CD4-positive, alpha-beta T cell (primary cell): Measurements from ENCODE around the gene DSCAML1. TPM values are rescaled to one million over a fixed set of nuclear protein-coding genes. Genes with fewer than 3 reads are reported as not detected.

Experiments used
- ATAC-seq: fragments of 200-7000 bp; cut with Tn5 transposase; one replicate; pipeline ENCODE4 v1.10.0; 2022; ENCODE audit warnings: mild to moderate bottlenecking; ENCODE audit not compliant: poor library complexity
- CTCF ChIA-PET: fragments of 350-600 bp; sonication (Branson Sonifier 250); formaldehyde crosslinking; loops from one replicate; lab custom pipeline; 2021; ENCODE audit warnings: antibody characterized with exemption, inconsistent platforms; lab: Charles Lee
- POLR2A ChIA-PET: fragments of 350-600 bp; sonication (Branson Sonifier 250); formaldehyde crosslinking; loops from one replicate; lab custom pipeline; 2021; ENCODE audit warnings: antibody characterized with exemption, inconsistent platforms; lab: Charles Lee
- DNase-seq, 14 experiments: peaks; one replicate each; pipeline ENCODE4 v3.0.0-alpha.2; 2013 to 2020; ENCODE audit warnings: mixed read lengths in 2 of 14
- H3K27ac ChIP-seq, 2 donors: one replicate each; pipeline versions ENCODE4 v1.5.1 to v1.7.0; 2013; ENCODE audit warnings: low read length in 2 of 2, low read depth in 1 of 2, mild to moderate bottlenecking in 1 of 2
- H3K27me3 ChIP-seq, 2 experiments: 1 replicate in 1 of 2; 2 replicates in 1 of 2; pipeline versions ENCODE4 v1.6.1 to v1.7.0; 2013; ENCODE audit warnings: low read length in 2 of 2, control low read depth in 1 of 2, mild to moderate bottlenecking in 1 of 2, moderate library complexity in 1 of 2; ENCODE audit not compliant: insufficient read depth in 2 of 2, control insufficient read depth in 1 of 2
- H3K36me3 ChIP-seq: one replicate; pipeline ENCODE4 v1.6.1; 2013; ENCODE audit warnings: low read length, control low read depth; ENCODE audit not compliant: insufficient read depth
- H3K4me1 ChIP-seq: one replicate; pipeline ENCODE4 v1.6.1; 2013; ENCODE audit warnings: low read length, control low read depth; ENCODE audit not compliant: insufficient read depth
- H3K4me3 ChIP-seq: one replicate; pipeline ENCODE4 v1.5.1; 2013; ENCODE audit warnings: mild to moderate bottlenecking, low read length, moderate library complexity
- H3K9me3 ChIP-seq, 2 experiments: 1 replicate in 1 of 2; 2 replicates in 1 of 2; pipeline versions ENCODE4 v1.6.1 to v1.7.0; 2013; ENCODE audit warnings: low read length in 2 of 2, mild to moderate bottlenecking in 2 of 2, control low read depth in 1 of 2, moderate library complexity in 1 of 2; ENCODE audit not compliant: control insufficient read depth in 1 of 2, insufficient read depth in 1 of 2
- H3K27ac Mint-ChIP-seq: one replicate; pipeline ENCODE4 v1.8.0; 2020; ENCODE audit warnings: mixed read lengths
- H3K27me3 Mint-ChIP-seq: one replicate; pipeline ENCODE4 v1.8.0; 2021; ENCODE audit warnings: mixed read lengths
- H3K36me3 Mint-ChIP-seq: one replicate; pipeline ENCODE4 v1.8.0; 2021; ENCODE audit warnings: low read depth, mixed read lengths
- H3K4me1 Mint-ChIP-seq: one replicate; pipeline ENCODE4 v1.8.0; 2021; ENCODE audit warnings: low read depth, mixed read lengths
- H3K4me3 Mint-ChIP-seq: one replicate; pipeline ENCODE4 v1.8.0; 2020; ENCODE audit warnings: mild to moderate bottlenecking, mixed read lengths
- H3K9me3 Mint-ChIP-seq: one replicate; pipeline ENCODE4 v1.8.0; 2020; ENCODE audit warnings: mixed read lengths
- intact Hi-C, 2 experiments: fragments of 100-400 bp; cut with DNase I in 1 of 2; cut with micrococcal nuclease in 1 of 2; formaldehyde crosslinking; loops; one replicate each; pipeline versions ENCODE4 v1.15.1 to v1.9.0; 2023 to 2025; cut with DNase I, micrococcal nuclease
- total RNA-seq, 174 experiments: library from RNA in 2 of 174; stranded (reverse) in 2 of 174; gene quantifications; one replicate each; pipeline ENCODE4 v1.2.3 and lab custom pipeline; 2021 to 2026
- TF ChIP-seq, protein P1 (sequence below): fragments of 200-600 bp; IDR thresholded peaks from one replicate; pipeline ENCODE4 v1.8.0; 2022; ENCODE audit warnings: antibody characterized with exemption, mild to moderate bottlenecking

The DSCAML1 gene
- total RNA-seq, 2 experiments from 2014 or later = 0.22 to 0.61 TPM

DNA sequence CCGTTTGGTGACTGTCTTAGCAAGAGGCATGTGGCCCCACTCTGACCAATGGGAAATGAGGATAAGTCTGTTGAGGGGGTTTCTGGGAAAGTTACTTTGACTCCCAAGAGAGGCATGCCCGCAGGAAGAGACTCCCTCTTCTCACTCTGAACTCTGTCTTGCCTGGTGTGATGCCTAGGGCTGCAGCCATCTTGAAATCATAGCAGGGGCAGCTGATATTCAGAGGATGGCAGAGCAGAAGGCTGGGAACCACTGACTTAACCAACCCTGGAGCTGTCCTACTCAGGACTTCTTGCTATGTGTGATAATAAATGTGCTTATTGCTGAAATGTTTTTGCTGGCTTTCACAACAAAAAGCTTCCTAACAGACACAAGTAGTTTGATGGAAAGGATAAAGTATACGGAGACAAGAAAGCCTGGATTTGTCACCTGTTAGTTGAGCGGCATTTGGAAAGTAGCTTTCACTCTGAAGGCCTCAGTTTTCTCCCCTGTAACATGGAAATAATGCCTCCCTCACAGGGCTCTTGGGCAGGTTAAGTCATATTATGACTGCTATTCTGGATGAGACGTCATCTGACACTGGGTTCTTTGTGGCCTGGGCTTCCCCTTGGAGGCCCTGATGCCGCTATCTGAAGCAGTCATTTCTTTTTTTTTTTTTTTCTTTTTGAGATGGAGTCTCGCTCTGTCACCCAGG is 340.8 kb downstream of the DSCAML1 start:
- intact Hi-C loops = no loop called here

DNA sequence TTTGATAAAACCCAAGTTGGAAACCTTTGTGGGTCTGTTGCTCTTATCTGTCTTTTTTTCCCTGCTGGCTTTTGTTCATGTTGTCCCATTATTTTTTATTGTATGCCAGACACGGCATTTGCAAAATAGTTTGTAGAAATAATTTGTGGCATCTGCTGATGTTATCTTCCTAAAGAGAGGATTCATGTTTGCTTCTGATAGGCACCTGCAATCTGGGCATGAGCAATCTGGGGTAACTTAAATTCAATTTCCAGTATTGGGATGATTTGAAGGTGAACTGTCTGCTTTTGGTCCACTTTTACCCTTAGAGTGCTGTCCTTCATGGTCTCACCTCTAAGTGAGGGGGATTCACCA is 342.5 kb downstream of the DSCAML1 start:
- peaks cover 4% of the 10 kb centered on the region for H3K9me3 Mint-ChIP-seq
- intact Hi-C loops = no loop called here
- ATAC-seq (no peak), DNase-seq (no peak)
- H3K27ac ChIP-seq = no peak overlapping the region
- POLR2A ChIA-PET = no interaction called here
- H3K4me3 Mint-ChIP-seq = no peak overlapping the region
- no peaks in the 10 kb centered on the region for H3K27me3 Mint-ChIP-seq
- CTCF ChIA-PET = no interaction called here
- H3K4me3 ChIP-seq = no peak overlapping the region
- H3K27me3 ChIP-seq = no peaks in the 10 kb centered on the region
- H3K36me3 Mint-ChIP-seq = no peaks in the 10 kb centered on the region
- no peaks in the 10 kb centered on the region for H3K4me1 ChIP-seq
- H3K9me3 ChIP-seq = peaks cover 0 to 9% of the 10 kb centered on the region in 2 experiments
- no peaks in the 10 kb centered on the region for H3K36me3 ChIP-seq
- no peak overlapping the region for H3K27ac Mint-ChIP-seq
- TF ChIP-seq, protein P1, sequence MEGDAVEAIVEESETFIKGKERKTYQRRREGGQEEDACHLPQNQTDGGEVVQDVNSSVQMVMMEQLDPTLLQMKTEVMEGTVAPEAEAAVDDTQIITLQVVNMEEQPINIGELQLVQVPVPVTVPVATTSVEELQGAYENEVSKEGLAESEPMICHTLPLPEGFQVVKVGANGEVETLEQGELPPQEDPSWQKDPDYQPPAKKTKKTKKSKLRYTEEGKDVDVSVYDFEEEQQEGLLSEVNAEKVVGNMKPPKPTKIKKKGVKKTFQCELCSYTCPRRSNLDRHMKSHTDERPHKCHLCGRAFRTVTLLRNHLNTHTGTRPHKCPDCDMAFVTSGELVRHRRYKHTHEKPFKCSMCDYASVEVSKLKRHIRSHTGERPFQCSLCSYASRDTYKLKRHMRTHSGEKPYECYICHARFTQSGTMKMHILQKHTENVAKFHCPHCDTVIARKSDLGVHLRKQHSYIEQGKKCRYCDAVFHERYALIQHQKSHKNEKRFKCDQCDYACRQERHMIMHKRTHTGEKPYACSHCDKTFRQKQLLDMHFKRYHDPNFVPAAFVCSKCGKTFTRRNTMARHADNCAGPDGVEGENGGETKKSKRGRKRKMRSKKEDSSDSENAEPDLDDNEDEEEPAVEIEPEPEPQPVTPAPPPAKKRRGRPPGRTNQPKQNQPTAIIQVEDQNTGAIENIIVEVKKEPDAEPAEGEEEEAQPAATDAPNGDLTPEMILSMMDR = no peak
- no peaks in the 10 kb centered on the region for H3K4me1 Mint-ChIP-seq

More for the DNA sequence above, 340.8 kb downstream of the DSCAML1 start:
- Mint-ChIP-seq H3K4me1 (no peaks in the 10 kb centered on the region), H3K36me3 (no peaks in the 10 kb centered on the region), H3K27ac (no peak overlapping the region), H3K4me3 (no peak overlapping the region), H3K9me3 (peaks cover 4% of the 10 kb centered on the region), H3K27me3 (no peaks in the 10 kb centered on the region)
- TF ChIP-seq, protein P1 = no peak
- H3K4me3 ChIP-seq = no peak overlapping the region
- DNase-seq (no peak), ATAC-seq (peak; percentile 29)
- peaks cover 0 to 3% of the 10 kb centered on the region in 2 experiments for H3K9me3 ChIP-seq
- H3K4me1 ChIP-seq = no peaks in the 10 kb centered on the region
- H3K27me3 ChIP-seq = no peaks in the 10 kb centered on the region
- POLR2A ChIA-PET = interaction anchor here (0.6 kb wide), 1 partner anchor 240 kb away, joined by 3 read pairs; no protein-coding TSS in a partner anchor
- CTCF ChIA-PET = no interaction called here
- H3K27ac ChIP-seq = no peak overlapping the region
- H3K36me3 ChIP-seq = no peaks in the 10 kb centered on the region

DNA sequence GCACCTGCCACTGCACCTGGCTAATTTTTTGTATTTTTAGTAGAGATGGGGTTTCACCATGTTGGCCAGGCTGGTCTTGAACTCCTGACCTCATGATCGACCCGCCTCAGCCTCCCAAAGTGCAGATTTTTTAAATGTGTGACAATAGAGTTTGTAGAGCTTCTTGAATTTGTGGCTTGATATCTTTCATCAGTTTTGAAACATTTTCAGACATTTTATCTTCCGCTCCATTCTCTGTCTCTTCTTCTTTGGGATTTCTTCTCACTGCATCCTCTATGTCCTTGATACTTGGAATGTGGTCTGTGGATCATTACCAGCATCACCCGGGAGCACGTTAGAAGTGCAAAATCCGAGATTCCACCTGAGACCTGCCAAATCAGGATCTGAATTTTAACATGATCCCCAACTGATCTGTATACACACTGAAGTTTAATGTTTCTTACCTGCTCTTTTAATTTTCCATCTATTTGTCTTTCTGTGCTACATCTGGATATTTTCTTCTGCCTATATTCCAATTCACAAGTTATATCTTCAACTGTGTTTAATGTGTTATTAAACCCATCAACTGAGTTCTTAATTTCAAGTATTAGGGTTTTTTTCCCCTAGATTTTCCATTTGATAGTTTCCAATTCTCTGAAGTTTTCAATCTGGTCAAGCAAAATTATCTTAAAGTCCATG is 343.0 kb downstream of the DSCAML1 start:
- Histone ChIP-seq H3K4me1 (no peaks in the 10 kb centered on the region), H3K27ac (no peak overlapping the region), H3K9me3 (peaks cover 0 to 14% of the 10 kb centered on the region in 2 experiments), H3K4me3 (no peak overlapping the region), H3K27me3 (no peaks in the 10 kb centered on the region), H3K36me3 (no peaks in the 10 kb centered on the region)
- no peak overlapping the region for H3K27ac Mint-ChIP-seq
- ATAC-seq (no peak), DNase-seq (no peak)
- H3K36me3 Mint-ChIP-seq = no peaks in the 10 kb centered on the region
- intact Hi-C loops = no loop called here
- no peaks in the 10 kb centered on the region for H3K4me1 Mint-ChIP-seq
- no peak overlapping the region for H3K4me3 Mint-ChIP-seq
- ChIA-PET POLR2A (no interaction called here), CTCF (no interaction called here)
- TF ChIP-seq, protein P1 = no peak
- peaks cover 4% of the 10 kb centered on the region for H3K9me3 Mint-ChIP-seq
- H3K27me3 Mint-ChIP-seq = no peaks in the 10 kb centered on the region
